Measurements from ENCODE around the gene TERT. TPM values are rescaled to one million over a fixed set of nuclear protein-coding genes. Genes with fewer than 3 reads are reported as not detected.

The TERT gene
- total and polyA plus RNA-seq, 2 experiments from 2014 or later, result 0.08 TPM; not detected in 1

DNA sequence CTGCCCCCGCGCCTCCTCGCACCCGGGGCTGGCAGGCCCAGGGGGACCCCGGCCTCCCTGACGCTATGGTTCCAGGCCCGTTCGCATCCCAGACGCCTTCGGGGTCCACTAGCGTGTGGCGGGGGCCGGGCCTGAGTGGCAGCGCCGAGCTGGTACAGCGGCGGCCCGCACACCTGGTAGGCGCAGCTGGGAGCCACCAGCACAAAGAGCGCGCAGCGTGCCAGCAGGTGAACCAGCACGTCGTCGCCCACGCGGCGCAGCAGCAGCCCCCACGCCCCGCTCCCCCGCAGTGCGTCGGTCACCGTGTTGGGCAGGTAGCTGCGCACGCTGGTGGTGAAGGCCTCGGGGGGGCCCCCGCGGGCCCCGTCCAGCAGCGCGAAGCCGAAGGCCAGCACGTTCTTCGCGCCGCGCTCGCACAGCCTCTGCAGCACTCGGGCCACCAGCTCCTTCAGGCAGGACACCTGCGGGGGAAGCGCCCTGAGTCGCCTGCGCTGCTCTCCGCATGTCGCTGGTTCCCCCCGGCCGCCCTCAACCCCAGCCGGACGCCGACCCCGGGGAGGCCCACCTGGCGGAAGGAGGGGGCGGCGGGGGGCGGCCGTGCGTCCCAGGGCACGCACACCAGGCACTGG lies 548 bp downstream of the TERT start:
- TF ChIP-seq, protein P1, sequence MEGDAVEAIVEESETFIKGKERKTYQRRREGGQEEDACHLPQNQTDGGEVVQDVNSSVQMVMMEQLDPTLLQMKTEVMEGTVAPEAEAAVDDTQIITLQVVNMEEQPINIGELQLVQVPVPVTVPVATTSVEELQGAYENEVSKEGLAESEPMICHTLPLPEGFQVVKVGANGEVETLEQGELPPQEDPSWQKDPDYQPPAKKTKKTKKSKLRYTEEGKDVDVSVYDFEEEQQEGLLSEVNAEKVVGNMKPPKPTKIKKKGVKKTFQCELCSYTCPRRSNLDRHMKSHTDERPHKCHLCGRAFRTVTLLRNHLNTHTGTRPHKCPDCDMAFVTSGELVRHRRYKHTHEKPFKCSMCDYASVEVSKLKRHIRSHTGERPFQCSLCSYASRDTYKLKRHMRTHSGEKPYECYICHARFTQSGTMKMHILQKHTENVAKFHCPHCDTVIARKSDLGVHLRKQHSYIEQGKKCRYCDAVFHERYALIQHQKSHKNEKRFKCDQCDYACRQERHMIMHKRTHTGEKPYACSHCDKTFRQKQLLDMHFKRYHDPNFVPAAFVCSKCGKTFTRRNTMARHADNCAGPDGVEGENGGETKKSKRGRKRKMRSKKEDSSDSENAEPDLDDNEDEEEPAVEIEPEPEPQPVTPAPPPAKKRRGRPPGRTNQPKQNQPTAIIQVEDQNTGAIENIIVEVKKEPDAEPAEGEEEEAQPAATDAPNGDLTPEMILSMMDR (IDR thresholded peaks at IDR 0.05; ENCODE audit: poor library complexity), result no peak
- no peak for TF ChIP-seq EZH2phosphoT487 (IDR thresholded peaks at IDR 0.05; ENCODE audit: low read depth, severe bottlenecking, unreplicated experiment)
- no peak for TF ChIP-seq EZH2 (IDR thresholded peaks at IDR 0.05; ENCODE audit: borderline replicate concordance)
- no peak overlapping the region for H3K4me3 ChIP-seq
- H3K9me3 ChIP-seq (ENCODE audit: low read depth), result no peaks in the 10 kb centered on the region
- DNase-seq (ENCODE audit: low spot score), result peak; percentile 11
- H4K20me1 ChIP-seq (ENCODE audit: insufficient read depth, poor library complexity, severe bottlenecking), result no peaks in the 10 kb centered on the region
- H3K36me3 ChIP-seq (replicated peaks; ENCODE audit: insufficient read depth, low read depth), result no peaks in the 10 kb centered on the region
- no peak overlapping the region for H2AFZ ChIP-seq
- H3K27ac ChIP-seq, result no peak overlapping the region
- H3K9me2 ChIP-seq (replicated peaks; ENCODE audit: insufficient read depth), result no peaks in the 10 kb centered on the region
- 52% methylated on average over 34 of the region's 69 CpGs for WGBS (ENCODE audit: low lambda C conversion rate, missing lambda C conversion rate)
- no peaks in the 10 kb centered on the region for H3K79me2 ChIP-seq
- H3K4me2 ChIP-seq, result peak overlapping the region; percentile 77
- peaks cover 26% of the 10 kb centered on the region for H3K27me3 ChIP-seq
- H3K4me1 ChIP-seq (ENCODE audit: insufficient read depth), result no peaks in the 10 kb centered on the region

DNA sequence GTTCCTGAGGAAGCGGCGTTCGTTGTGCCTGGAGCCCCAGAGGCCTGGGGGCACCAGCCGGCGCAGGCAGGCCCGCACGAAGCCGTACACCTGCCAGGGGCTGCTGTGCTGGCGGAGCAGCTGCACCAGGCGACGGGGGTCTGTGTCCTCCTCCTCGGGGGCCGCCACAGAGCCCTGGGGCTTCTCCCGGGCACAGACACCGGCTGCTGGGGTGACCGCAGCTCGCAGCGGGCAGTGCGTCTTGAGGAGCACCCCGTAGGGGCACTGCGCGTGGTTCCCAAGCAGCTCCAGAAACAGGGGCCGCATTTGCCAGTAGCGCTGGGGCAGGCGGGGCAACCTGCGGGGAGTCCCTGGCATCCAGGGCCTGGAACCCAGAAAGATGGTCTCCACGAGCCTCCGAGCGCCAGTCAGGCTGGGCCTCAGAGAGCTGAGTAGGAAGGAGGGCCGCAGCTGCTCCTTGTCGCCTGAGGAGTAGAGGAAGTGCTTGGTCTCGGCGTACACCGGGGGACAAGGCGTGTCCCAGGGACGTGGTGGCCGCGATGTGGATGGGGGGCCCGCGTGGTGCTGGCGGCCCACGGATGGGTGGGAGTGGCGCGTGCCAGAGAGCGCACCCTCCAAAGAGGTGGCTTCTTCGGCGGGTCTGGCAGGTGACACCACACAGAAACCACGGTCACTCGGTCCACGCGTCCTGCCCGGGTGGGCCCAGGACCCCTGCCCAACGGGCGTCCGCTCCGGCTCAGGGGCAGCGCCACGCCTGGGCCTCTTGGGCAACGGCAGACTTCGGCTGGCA lies 1.3 kb downstream of the TERT start:
- H3K9me2 ChIP-seq (replicated peaks; ENCODE audit: insufficient read depth), result no peaks in the 10 kb centered on the region
- peak; percentile 2 for DNase-seq (ENCODE audit: low spot score)
- TF ChIP-seq EZH2phosphoT487 (IDR thresholded peaks at IDR 0.05; ENCODE audit: low read depth, severe bottlenecking, unreplicated experiment) (no peak), EZH2 (IDR thresholded peaks at IDR 0.05; ENCODE audit: borderline replicate concordance) (no peak)
- TF ChIP-seq, protein P1 (IDR thresholded peaks at IDR 0.05; ENCODE audit: poor library complexity), result no peak
- 93% methylated on average over 58 of the region's 60 CpGs for WGBS (ENCODE audit: low lambda C conversion rate, missing lambda C conversion rate)
- H2AFZ ChIP-seq, result no peak overlapping the region
- H3K36me3 ChIP-seq (replicated peaks; ENCODE audit: insufficient read depth, low read depth), result no peaks in the 10 kb centered on the region
- H3K4me2 ChIP-seq, result no peak overlapping the region
- no peaks in the 10 kb centered on the region for H4K20me1 ChIP-seq (ENCODE audit: insufficient read depth, poor library complexity, severe bottlenecking)
- H3K27me3 ChIP-seq, result peaks cover 26% of the 10 kb centered on the region
- H3K4me1 ChIP-seq (ENCODE audit: insufficient read depth), result no peaks in the 10 kb centered on the region
- H3K4me3 ChIP-seq, result no peak overlapping the region
- no peaks in the 10 kb centered on the region for H3K9me3 ChIP-seq (ENCODE audit: low read depth)
- no peak overlapping the region for H3K27ac ChIP-seq
- H3K79me2 ChIP-seq, result no peaks in the 10 kb centered on the region

DNA sequence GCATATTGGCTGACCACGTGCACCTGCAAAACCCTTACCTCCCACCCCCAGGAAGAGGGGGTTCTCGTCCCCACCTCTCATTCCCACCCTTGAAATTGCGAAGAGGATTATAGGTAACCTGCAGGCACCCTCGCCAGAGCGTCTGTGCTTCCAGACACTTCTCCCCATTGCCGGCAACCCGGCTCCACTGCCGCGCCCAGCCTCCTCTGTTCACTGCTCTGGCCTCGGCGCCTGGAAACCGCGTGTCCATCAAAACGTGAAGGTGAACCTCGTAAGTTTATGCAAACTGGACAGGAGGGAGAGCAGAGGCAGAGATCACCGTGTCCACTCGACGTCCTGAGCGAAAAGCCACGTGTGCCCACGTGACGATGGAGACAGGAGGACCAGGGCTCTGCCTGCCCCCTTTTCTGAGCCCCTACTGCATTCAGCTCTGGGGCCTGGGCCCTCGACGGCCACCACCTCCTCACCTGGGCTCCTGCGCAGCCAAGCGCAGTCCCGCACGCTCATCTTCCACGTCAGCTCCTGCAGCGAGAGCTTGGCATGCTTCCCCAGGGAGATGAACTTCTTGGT lies 1.9 kb downstream of the TERT start:
- DNase-seq (ENCODE audit: low spot score), result peak; percentile 2
- H3K36me3 ChIP-seq (replicated peaks; ENCODE audit: insufficient read depth, low read depth), result no peaks in the 10 kb centered on the region
- no peaks in the 10 kb centered on the region for H4K20me1 ChIP-seq (ENCODE audit: insufficient read depth, poor library complexity, severe bottlenecking)
- no peak overlapping the region for H3K4me2 ChIP-seq
- H3K4me3 ChIP-seq, result no peak overlapping the region
- H3K27ac ChIP-seq, result no peak overlapping the region
- H2AFZ ChIP-seq, result no peak overlapping the region
- peaks cover 26% of the 10 kb centered on the region for H3K27me3 ChIP-seq
- no peaks in the 10 kb centered on the region for H3K4me1 ChIP-seq (ENCODE audit: insufficient read depth)
- TF ChIP-seq EZH2phosphoT487 (IDR thresholded peaks at IDR 0.05; ENCODE audit: low read depth, severe bottlenecking, unreplicated experiment) (no peak), EZH2 (IDR thresholded peaks at IDR 0.05; ENCODE audit: borderline replicate concordance) (no peak)
- TF ChIP-seq, protein P1 (IDR thresholded peaks at IDR 0.05; ENCODE audit: poor library complexity), result no peak
- no peaks in the 10 kb centered on the region for H3K9me3 ChIP-seq (ENCODE audit: low read depth)
- no peaks in the 10 kb centered on the region for H3K9me2 ChIP-seq (replicated peaks; ENCODE audit: insufficient read depth)
- no peaks in the 10 kb centered on the region for H3K79me2 ChIP-seq
- 95% methylated on average over 30 of the region's 30 CpGs for WGBS (ENCODE audit: low lambda C conversion rate, missing lambda C conversion rate)

All from hepatocyte (in vitro differentiated cells).